Panc1 (cell line): Measurements from ENCODE around the gene UST. TPM values are rescaled to one million over a fixed set of nuclear protein-coding genes. Genes with fewer than 3 reads are reported as not detected.

ENCODE experiments used
- ATAC-seq: fragments of 200-7000 bp; cut with Tn5 transposase; 2 replicates; pipeline ENCODE4 v1.9.1; 2020; ENCODE audit warnings: mild to moderate bottlenecking, moderate library complexity
- BruUV-seq: library from RNA; stranded (reverse); fragments of 400-500 nt; replicated peaks from 2 replicates; lab custom pipeline; 2021; lab: Mats Ljungman, UMichigan
- CTCF ChIA-PET: fragments of 300-600 bp; sonication (Branson Sonifier 250); formaldehyde crosslinking; loops from one replicate; lab custom pipeline; 2022; ENCODE audit warnings: antibody characterized with exemption; lab: Charles Lee
- POLR2A ChIA-PET: fragments of 300-600 bp; sonication (Branson Sonifier 250); formaldehyde crosslinking; loops from one replicate; lab custom pipeline; 2022; ENCODE audit warnings: antibody characterized with exemption; lab: Charles Lee
- DNase-seq: peaks from one replicate; pipeline ENCODE4 v3.0.0-alpha.2; 2010; ENCODE audit warnings: low read depth, low spot score
- H3K27ac ChIP-seq: 2 replicates; pipeline ENCODE4 v1.5.1; 2011; ENCODE audit warnings: mild to moderate bottlenecking, low read length, inconsistent platforms
- H3K27me3 ChIP-seq: fragments of 200-500 bp; sonication (Bioruptor generic); 2 replicates; pipeline ENCODE4 v1.6.0; 2014; ENCODE audit warnings: low read length, inconsistent platforms; ENCODE audit not compliant: control insufficient read depth, insufficient read depth
- H3K36me3 ChIP-seq: fragments of 200-500 bp; sonication (Bioruptor generic); 2 replicates; pipeline ENCODE4 v1.5.1; 2014; ENCODE audit warnings: inconsistent platforms, mild to moderate bottlenecking, low read length, moderate library complexity; ENCODE audit not compliant: control insufficient read depth, insufficient read depth
- H3K4me1 ChIP-seq: 2 replicates; pipeline ENCODE4 v1.5.1; 2011; ENCODE audit warnings: inconsistent platforms, mild to moderate bottlenecking, low read length, moderate library complexity; ENCODE audit not compliant: control insufficient read depth, insufficient read depth
- H3K4me3 ChIP-seq, 2 experiments: 2 replicates each; pipeline ENCODE4 v1.5.1; 2011 to 2012; ENCODE audit warnings: low read depth in 2 of 2, low read length in 2 of 2, mild to moderate bottlenecking in 2 of 2, inconsistent platforms in 1 of 2, moderate library complexity in 1 of 2
- H3K9me3 ChIP-seq: fragments of 200-500 bp; sonication (Bioruptor generic); 2 replicates; pipeline ENCODE4 v1.5.1; 2014; ENCODE audit warnings: low read depth, mild to moderate bottlenecking, inconsistent platforms, low read length, moderate library complexity; ENCODE audit not compliant: control insufficient read depth, insufficient read depth
- CTCF ChIP-seq: fragments of 450-650 bp; IDR thresholded peaks from 2 replicates; pipeline ENCODE4 v1.5.1; 2017; ENCODE audit warnings: mild to moderate bottlenecking
- POLR2AphosphoS5 ChIP-seq: IDR thresholded peaks from 2 replicates; pipeline ENCODE4 v1.6.1; 2012; ENCODE audit warnings: mild to moderate bottlenecking, low read depth, low read length, moderate library complexity
- REST ChIP-seq, 2 experiments: IDR thresholded peaks; 2 replicates each; pipeline ENCODE4 v1.6.1; 2011 to 2012; ENCODE audit warnings: low read depth in 2 of 2, control low read depth in 1 of 2, low read length in 1 of 2, mild to moderate bottlenecking in 1 of 2, moderate library complexity in 1 of 2; ENCODE audit not compliant: insufficient read depth in 1 of 2
- SIN3A ChIP-seq: IDR thresholded peaks from 2 replicates; pipeline ENCODE4 v1.6.1; 2012; ENCODE audit warnings: low read depth, mild to moderate bottlenecking, low read length, moderate library complexity, borderline replicate concordance; ENCODE audit not compliant: insufficient read depth
- TCF7L2 ChIP-seq: IDR thresholded peaks from 2 replicates; pipeline ENCODE4 v1.6.1; 2011; ENCODE audit warnings: mild to moderate bottlenecking, low read depth, low read length, inconsistent platforms
- in situ Hi-C: cut with HindIII; loops from 2 replicates; pipeline ENCODE4 v1.10.0; 2016; ENCODE audit warnings: low sequenced_read_pairs, low pct_unique_long_range_greater_than_20kb
- intact Hi-C: fragments of 100-400 bp; cut with micrococcal nuclease; formaldehyde crosslinking; loops from one replicate; pipeline ENCODE4 v1.10.0; 2022; ENCODE audit not compliant: unreplicated experiment
- total RNA-seq: library from RNA; stranded (reverse); gene quantifications from one replicate; pipeline ENCODE4 v1.2.1, GENCODE V29; 2021; ENCODE audit not compliant: unreplicated experiment

The UST gene
- total RNA-seq, 1 experiment from 2014 or later, result 0.15 TPM

- H3K9me3 ChIP-seq, result no peaks in the 10 kb centered on the region
- TF ChIP-seq REST (IDR thresholded peaks at IDR 0.05; ENCODE audit: insufficient read depth in 1 of 2, low read depth in 2 of 2, low read length in 1 of 2) (no peak), POLR2AphosphoS5 (no peak), CTCF (no peak), SIN3A (no peak), TCF7L2 (no peak)
- H3K4me1 ChIP-seq, result no peaks in the 10 kb centered on the region
- ChIA-PET POLR2A (no interaction called here), CTCF (no interaction called here)
- DNase-seq (no peak), ATAC-seq (no peak)
- H3K27me3 ChIP-seq, result no peaks in the 10 kb centered on the region; the same call in none of the 2 replicates
- H3K36me3 ChIP-seq, result no peaks in the 10 kb centered on the region
- intact Hi-C loops (no loop called here), in situ Hi-C loops (no loop called here)
- H3K4me3 ChIP-seq, result no peak overlapping the region
- BruUV-seq, result no TSS peak
- no peak overlapping the region for H3K27ac ChIP-seq
Measured at GRCh38 chr6:148957752-148958151, 210.9 kb downstream of the UST start.

- H3K9me3 ChIP-seq, result no peaks in the 10 kb centered on the region
- H3K27me3 ChIP-seq, result no peaks in the 10 kb centered on the region; the same call in 1 of the 2 replicates
- ChIA-PET CTCF (no interaction called here), POLR2A (no interaction called here)
- H3K27ac ChIP-seq, result no peak overlapping the region
- no peaks in the 10 kb centered on the region for H3K4me1 ChIP-seq
- DNase-seq, result no peak
- intact Hi-C loops, result no loop called here
- no peak for TF ChIP-seq REST (IDR thresholded peaks at IDR 0.05; ENCODE audit: insufficient read depth in 1 of 2, low read depth in 2 of 2, low read length in 1 of 2)
- TF ChIP-seq CTCF, result no peak
- no peak for TF ChIP-seq SIN3A
- no peak for ATAC-seq
- in situ Hi-C loops, result no loop called here
- no peak overlapping the region for H3K4me3 ChIP-seq
- no peaks in the 10 kb centered on the region for H3K36me3 ChIP-seq
- no TSS peak for BruUV-seq
Measured at GRCh38 chr6:148959008-148959407, 212.2 kb downstream of the UST start.
